KG1 (cell line): ENCODE measurements around the gene OR10AD1.
A peak's percentile ranks its signal among the peaks of the same experiment; 100 is the strongest.
"Not testable (repeated sequence)": the region's sequence is repeated elsewhere in the genome, so short reads cannot be mapped to it uniquely, and the experiment has no call there.

Source experiments
- DNase-seq: peaks from one replicate; lab custom pipeline; 2025; lab: John Stamatoyannopoulos, UW

OR10AD1 gene

GRCh38 chr12:48203192-48203591, at the start of gene OR10AD1:
Gene OR10AD1 (minus strand): TSS chr12:48203292. CDS start chr12:48203292, 0 bp downstream.
- DNase-seq: no peak

GRCh38 chr12:48247181-48247966, 44.3 kb upstream of the OR10AD1 start:
- no peak for DNase-seq

- no peak for DNase-seq
These were observed 34.1 kb upstream of the OR10AD1 start for GRCh38 chr12:48237162-48237561.

- DNase-seq: no peak
These were observed 32.8 kb upstream of the OR10AD1 start for GRCh38 chr12:48235796-48236333.

- DNase-seq: not testable (repeated sequence)
These were observed 28.3 kb upstream of the OR10AD1 start for GRCh38 chr12:48231169-48231958.

GRCh38 chr12:48224533-48224932, 21.4 kb upstream of the OR10AD1 start:
- DNase-seq: not testable (repeated sequence)

- no peak for DNase-seq
These were observed 18.6 kb upstream of the OR10AD1 start for GRCh38 chr12:48221645-48222044.

GRCh38 chr12:48220701-48221100, 17.6 kb upstream of the OR10AD1 start:
- DNase-seq: no peak

GRCh38 chr12:48219631-48220030, 16.5 kb upstream of the OR10AD1 start:
- no peak for DNase-seq

- no peak for DNase-seq
These were observed 13.7 kb upstream of the OR10AD1 start for GRCh38 chr12:48216785-48217184.

- DNase-seq: not testable (repeated sequence)
These were observed 6.4 kb upstream of the OR10AD1 start for GRCh38 chr12:48209495-48209894.

GRCh38 chr12:48202766-48203165, 326 bp downstream of the OR10AD1 start:
- DNase-seq: no peak

GRCh38 chr12:48201516-48201915, 1.6 kb downstream of the OR10AD1 start:
- no peak for DNase-seq

- no peak for DNase-seq
These were observed 2.0 kb downstream of the OR10AD1 start for GRCh38 chr12:48201091-48201490.

- no peak for DNase-seq
These were observed 3.3 kb downstream of the OR10AD1 start for GRCh38 chr12:48199774-48200221.

- DNase-seq: no peak
These were observed 4.1 kb downstream of the OR10AD1 start for GRCh38 chr12:48198985-48199384.

GRCh38 chr12:48198672-48198971, 4.5 kb downstream of the OR10AD1 start:
- DNase-seq: peak; percentile 15

- DNase-seq: peak; percentile 50
These were observed 5.0 kb downstream of the OR10AD1 start for GRCh38 chr12:48197971-48198671.

GRCh38 chr12:48197549-48197970, 5.5 kb downstream of the OR10AD1 start:
- DNase-seq: no peak

GRCh38 chr12:48194799-48195201, 8.3 kb downstream of the OR10AD1 start:
- DNase-seq: no peak

GRCh38 chr12:48193623-48194022, 9.5 kb downstream of the OR10AD1 start:
- no peak for DNase-seq

- DNase-seq: no peak
These were observed 10.2 kb downstream of the OR10AD1 start for GRCh38 chr12:48192861-48193260.
